Kidney (tissue), 14 donors: ENCODE measurements around the gene MFAP4. TPM values are rescaled to one million over a fixed set of nuclear protein-coding genes. Genes with fewer than 3 reads are reported as not detected.

ENCODE experiments used
- DNase-seq, 5 donors: peaks; one replicate each; pipeline ENCODE4 v3.0.0-alpha.2; 2013 to 2020
- FAIRE-seq: peaks from 2 replicates; lab custom pipeline; 2012; peaks lifted over from hg19 to GRCh38; lab: Jason Lieb, UNC
- H3K27ac ChIP-seq, 2 donors: one replicate each; pipeline ENCODE4 v1.7.0; 2013; ENCODE audit warnings: low read depth in 2 of 2, low read length in 2 of 2, inconsistent platforms in 1 of 2
- H3K27me3 ChIP-seq: one replicate; pipeline ENCODE4 v1.7.1; 2013; ENCODE audit warnings: low read length, inconsistent platforms; ENCODE audit not compliant: control insufficient read depth, insufficient read depth
- H3K36me3 ChIP-seq, 3 donors: one replicate each; pipeline versions ENCODE4 v1.7.0 to v1.7.1; 2013; ENCODE audit warnings: low read length in 3 of 3, control low read depth in 1 of 3, inconsistent platforms in 1 of 3; ENCODE audit not compliant: insufficient read depth in 3 of 3, control insufficient read depth in 2 of 3
- H3K4me1 ChIP-seq, 3 donors: one replicate each; pipeline versions ENCODE4 v1.7.0 to v1.7.1; 2013; ENCODE audit warnings: low read length in 3 of 3, inconsistent platforms in 1 of 3, low read depth in 1 of 3; ENCODE audit not compliant: control insufficient read depth in 2 of 3, insufficient read depth in 2 of 3
- H3K4me3 ChIP-seq, 3 donors: one replicate each; pipeline versions ENCODE4 v1.7.0 to v1.8.1; 2013; ENCODE audit warnings: low read length in 3 of 3, control low read depth in 1 of 3, inconsistent platforms in 1 of 3
- H3K9ac ChIP-seq, 3 donors: one replicate each; pipeline versions ENCODE4 v1.7.0 to v1.7.1; 2013; ENCODE audit warnings: low read length in 3 of 3, control low read depth in 1 of 3, inconsistent platforms in 1 of 3
- H3K9me3 ChIP-seq, 3 donors: one replicate each; pipeline versions ENCODE4 v1.7.0 to v1.7.1; 2013; ENCODE audit warnings: low read length in 3 of 3, control low read depth in 1 of 3, inconsistent platforms in 1 of 3; ENCODE audit not compliant: control insufficient read depth in 2 of 3, insufficient read depth in 1 of 3
- intact Hi-C: fragments of 100-400 bp; cut with DNase I; formaldehyde crosslinking; loops from one replicate; pipeline ENCODE4 v1.11.1; 2022
- polyA plus RNA-seq: library from polyadenylated mRNA; stranded (reverse); fragments of 350-450 nt; fragmentation: Illumina TruSeq; extraction: RNeasy Lipid Tissue Mini Kit (QIAGEN cat#74804); gene quantifications from one replicate; pipeline ENCODE4 v1.2.3, GENCODE V29; 2014; ENCODE audit warnings: low read depth, low replicate concordance; ENCODE audit not compliant: insufficient read depth
- total RNA-seq: library from RNA; stranded (reverse); fragmentation: NEBNext Ultra II Directional; extraction: Animal tissue kit (Norgen Biotek cat#: 25700); gene quantifications from one replicate; pipeline ENCODE4 v1.2.1, GENCODE V29; 2021
- TF ChIP-seq, protein P1 (sequence below): IDR thresholded peaks from 3 replicates; pipeline ENCODE4 v1.5.1; 2012; ENCODE audit warnings: mild to moderate bottlenecking, moderate library complexity, borderline replicate concordance; ENCODE audit not compliant: insufficient read depth; ENCODE audit errors: extremely low read depth
- donor health status: control.
- donor health status: control.
- donor health status: control.
- donor health status: control.
- donor health status: control.
- donor health status: DM: yes; HTN: yes; CAD: no.
- donor health status: Normal renal cell carcinoma (clear cell type).

Gene MFAP4
- total and polyA plus RNA-seq, 2 donors from 2014 or later: 27.6 to 51.1 TPM

DNA sequence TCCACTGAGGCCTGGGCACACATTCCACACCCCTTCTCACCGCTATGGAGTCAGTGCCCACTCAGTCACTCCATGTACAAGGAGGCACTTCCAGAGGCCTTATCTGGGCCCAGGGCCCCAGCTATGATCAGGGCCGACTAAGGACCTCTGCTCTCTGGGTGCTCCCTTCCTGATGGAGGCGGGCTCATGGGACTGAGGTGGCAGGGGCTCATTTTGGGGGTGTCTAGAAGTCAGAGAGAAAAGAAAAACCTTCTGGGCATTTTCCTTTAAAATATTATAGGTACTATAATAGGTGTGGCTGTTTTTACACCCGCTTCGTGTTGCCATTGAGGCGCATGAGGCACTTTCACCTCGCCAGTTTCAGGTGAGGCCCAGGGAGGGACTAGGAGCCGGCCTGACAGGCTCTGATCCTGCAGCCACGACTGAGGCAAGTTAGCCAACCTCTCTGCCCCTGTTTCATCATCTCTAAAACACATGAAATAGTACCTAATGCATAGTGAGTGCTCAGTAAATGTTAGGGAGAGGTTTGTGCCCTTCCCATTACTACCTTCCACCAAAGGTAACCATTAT, 38.8 kb downstream of the MFAP4 start:
- H3K27ac ChIP-seq: no peak overlapping the region
- no peaks in the 10 kb centered on the region for H3K36me3 ChIP-seq
- no peaks in the 10 kb centered on the region for H3K9me3 ChIP-seq
- H3K4me3 ChIP-seq: no peak overlapping the region
- H3K27me3 ChIP-seq: no peaks in the 10 kb centered on the region
- TF ChIP-seq, protein P1, sequence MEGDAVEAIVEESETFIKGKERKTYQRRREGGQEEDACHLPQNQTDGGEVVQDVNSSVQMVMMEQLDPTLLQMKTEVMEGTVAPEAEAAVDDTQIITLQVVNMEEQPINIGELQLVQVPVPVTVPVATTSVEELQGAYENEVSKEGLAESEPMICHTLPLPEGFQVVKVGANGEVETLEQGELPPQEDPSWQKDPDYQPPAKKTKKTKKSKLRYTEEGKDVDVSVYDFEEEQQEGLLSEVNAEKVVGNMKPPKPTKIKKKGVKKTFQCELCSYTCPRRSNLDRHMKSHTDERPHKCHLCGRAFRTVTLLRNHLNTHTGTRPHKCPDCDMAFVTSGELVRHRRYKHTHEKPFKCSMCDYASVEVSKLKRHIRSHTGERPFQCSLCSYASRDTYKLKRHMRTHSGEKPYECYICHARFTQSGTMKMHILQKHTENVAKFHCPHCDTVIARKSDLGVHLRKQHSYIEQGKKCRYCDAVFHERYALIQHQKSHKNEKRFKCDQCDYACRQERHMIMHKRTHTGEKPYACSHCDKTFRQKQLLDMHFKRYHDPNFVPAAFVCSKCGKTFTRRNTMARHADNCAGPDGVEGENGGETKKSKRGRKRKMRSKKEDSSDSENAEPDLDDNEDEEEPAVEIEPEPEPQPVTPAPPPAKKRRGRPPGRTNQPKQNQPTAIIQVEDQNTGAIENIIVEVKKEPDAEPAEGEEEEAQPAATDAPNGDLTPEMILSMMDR: no peak
- H3K4me1 ChIP-seq: peaks cover 0 to 5% (median 4%) of the 10 kb centered on the region in 3 donors
- DNase-seq: no peak
- no peak for FAIRE-seq
- H3K9ac ChIP-seq: no peak overlapping the region
- intact Hi-C loops: no loop called here

DNA sequence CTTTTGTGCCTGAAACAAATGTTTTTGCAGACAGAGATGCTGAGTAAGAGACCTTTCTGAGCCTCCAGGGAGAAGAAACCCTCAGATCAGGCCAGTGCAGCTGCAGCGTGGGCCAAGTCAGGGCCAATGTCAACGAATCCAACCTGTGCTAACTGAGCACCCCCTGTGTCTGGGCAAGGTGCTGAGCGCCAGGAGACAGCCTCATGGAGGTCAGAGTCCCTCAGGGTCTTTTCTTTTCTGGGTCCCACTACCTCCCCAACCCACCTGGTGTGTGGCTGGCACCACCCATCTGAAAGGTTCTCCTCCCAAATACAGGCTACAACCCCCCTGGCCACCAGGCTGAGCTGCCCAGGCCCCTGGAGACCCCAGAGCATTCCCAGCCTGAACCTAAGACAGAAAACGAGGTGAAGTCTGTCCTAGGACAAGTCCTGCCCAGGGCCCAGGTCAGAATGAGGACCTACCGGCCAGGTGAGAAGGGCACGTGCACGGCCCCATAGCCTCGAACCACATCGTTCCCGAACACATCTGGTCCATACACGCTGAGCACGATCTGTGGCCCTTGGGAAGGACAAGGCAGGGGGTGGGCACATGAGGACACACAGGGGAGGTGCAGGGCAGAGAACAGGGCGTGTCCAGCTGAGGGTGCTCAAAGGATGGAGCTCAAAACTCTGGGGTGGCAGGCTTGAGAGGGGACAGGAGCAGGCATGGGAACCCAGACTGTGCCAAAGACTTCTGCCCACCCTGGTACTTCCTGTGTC, 39.5 kb downstream of the MFAP4 start:
- Histone ChIP-seq H3K27ac (no peak overlapping the region), H3K9ac (no peak overlapping the region), H3K27me3 (no peaks in the 10 kb centered on the region), H3K4me3 (no peak overlapping the region), H3K9me3 (no peaks in the 10 kb centered on the region), H3K36me3 (no peaks in the 10 kb centered on the region), H3K4me1 (peaks cover 0 to 5% (median 4%) of the 10 kb centered on the region in 3 donors)
- intact Hi-C loops: no loop called here
- TF ChIP-seq, protein P1: no peak
- DNase-seq: peak in 1 of 5 donors; percentile 8
- FAIRE-seq: no peak

DNA sequence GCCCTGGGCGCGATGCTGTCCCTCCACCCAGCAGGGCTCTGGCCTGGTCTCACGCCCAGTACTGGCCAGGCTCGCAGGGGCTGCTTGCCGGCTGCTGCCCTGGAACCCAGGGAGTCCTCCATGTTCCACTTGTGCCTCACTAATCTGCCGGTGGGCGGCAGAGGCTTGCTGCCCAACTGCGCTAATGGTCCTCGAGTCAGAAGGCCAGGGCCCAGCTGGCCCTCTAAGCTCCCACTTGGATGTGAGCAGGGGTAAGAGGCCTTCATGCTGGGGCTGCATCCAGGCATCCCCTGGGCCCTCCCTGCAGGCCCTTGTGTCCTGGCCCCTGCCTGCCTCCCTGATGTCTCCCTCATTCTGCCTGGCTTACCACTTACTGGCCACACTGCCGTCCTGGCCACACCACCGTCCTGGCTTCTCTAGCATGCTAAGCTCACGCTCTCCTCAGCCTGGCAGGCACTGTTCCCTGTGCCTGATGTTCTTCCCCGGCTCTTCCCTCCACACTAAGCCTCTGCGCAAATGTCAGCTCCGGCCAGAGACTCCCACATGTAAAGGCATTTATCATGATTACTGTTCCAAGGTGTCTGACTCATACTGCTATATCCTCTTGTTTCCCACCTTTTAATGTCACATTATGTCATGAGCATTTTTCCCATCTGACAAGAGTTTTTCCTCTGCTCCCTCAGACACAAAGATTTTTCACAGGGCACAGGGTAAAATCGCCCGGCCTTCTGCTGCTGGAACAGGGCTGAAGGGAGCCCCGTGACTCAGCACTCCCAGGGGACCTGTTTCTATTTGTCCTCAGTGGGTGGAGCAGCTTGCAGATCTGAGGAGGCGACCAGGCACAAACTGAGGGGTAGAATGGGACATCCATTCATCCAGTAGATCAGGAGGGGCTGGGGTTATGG, 40.4 kb downstream of the MFAP4 start:
- no peak overlapping the region for H3K4me3 ChIP-seq
- H3K27ac ChIP-seq: peak overlapping the region in 1 of 2 donors; percentile 56
- no peaks in the 10 kb centered on the region for H3K27me3 ChIP-seq
- no peaks in the 10 kb centered on the region for H3K36me3 ChIP-seq
- intact Hi-C loops: no loop called here
- peaks cover 0 to 7% (median 4%) of the 10 kb centered on the region in 3 donors for H3K4me1 ChIP-seq
- DNase-seq (peak; percentile 38 to 89 (median 66)), FAIRE-seq (no peak)
- no peaks in the 10 kb centered on the region for H3K9me3 ChIP-seq
- TF ChIP-seq, protein P1: no peak
- no peak overlapping the region for H3K9ac ChIP-seq
